Measurements from ENCODE around the gene TMCC3. TPM values are rescaled to one million over a fixed set of nuclear protein-coding genes. Genes with fewer than 3 reads are reported as not detected.
"Not testable (repeated sequence)": the region's sequence is repeated elsewhere in the genome, so short reads cannot be mapped to it uniquely, and the experiment has no call there.

Gene TMCC3
- polyA plus RNA-seq, 10 donors: 14.0 to 27.2 (median 21.8) TPM

DNA sequence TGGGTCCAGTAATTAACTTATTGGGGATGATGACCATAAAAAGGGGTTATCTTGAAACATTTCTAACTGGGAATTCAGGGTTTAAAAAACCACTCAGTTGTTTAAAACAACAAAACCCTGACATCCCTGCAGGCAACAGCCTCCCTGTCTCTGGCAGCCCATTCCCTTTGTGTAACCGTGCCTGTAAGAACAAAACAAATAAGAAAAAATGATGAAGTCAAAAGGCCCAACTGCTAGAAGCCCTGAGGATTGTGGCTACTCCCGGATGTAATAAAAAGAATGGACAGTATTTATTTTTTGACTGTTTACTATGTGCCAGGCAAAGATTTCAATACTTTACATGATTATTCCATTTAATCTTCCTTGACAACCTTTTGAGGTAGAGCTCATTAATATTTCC is 75.3 kb downstream of the TMCC3 start:
- DNase-seq: no peak

DNA sequence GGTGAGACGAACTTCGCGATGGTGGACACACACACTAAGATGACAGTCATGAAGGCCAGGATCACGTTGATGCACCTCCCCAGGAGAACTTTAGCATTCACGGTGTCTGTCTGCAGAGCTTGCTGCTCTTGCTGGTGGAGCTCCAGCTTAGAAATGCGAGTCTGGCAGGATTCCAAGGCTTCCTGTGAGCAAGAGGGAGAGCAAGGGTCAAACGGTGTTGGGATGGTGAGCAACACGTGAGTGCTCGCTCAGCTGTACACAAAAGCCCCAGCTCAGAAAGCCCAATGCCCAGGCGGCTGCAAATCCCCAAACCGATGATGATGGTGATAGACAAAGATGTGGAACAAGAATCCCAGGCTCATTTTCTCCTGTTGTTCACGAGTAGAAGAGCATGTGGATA is 78.8 kb downstream of the TMCC3 start:
- peak in 2 of 3 donors; percentile 33 to 50 for DNase-seq

GRCh38 chr12:94570161-94570560 is 80.2 kb downstream of the TMCC3 start:
- no peak for DNase-seq

DNA sequence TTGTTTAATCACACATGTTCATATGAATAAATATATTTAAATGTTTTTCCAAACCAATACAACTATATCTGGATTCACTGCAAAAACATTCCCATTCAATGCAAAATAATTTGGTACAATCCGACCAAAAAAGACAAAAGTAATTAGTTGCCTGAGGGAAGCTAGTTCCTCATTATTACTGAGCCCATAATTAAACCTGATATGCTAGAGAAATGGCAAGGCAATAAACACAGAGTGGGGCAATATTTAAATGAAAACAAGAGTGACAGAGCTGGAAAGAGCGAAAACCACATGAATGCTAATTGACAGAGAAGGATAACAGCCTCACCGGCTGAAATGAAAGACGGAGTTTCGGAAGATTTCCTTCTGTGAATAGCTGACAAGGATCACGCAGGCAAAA is 82.6 kb downstream of the TMCC3 start:
- DNase-seq: no peak

GRCh38 chr12:94566345-94566744 is 84.0 kb downstream of the TMCC3 start:
- DNase-seq: no peak

GRCh38 chr12:94565683-94566082 is 84.7 kb downstream of the TMCC3 start:
- DNase-seq: no peak

DNA sequence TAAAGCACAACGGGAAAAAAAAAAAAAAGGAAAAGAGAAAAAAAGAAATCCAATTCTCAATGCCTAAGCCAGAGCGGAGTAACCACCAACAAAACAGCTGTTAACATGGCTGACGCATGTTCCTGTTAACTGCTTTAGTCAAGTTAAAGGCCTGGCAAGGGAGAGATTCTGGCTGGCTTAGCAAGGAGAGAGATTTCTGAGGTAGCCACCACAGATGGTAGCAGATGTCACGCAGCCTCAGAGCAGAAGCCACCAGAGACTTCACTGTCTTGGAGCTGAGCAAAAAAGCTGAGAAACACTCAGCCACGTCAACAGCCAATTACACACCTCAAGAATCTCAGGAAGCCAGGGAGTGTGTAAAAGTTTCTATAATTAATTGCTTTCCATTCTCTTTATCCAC is 87.1 kb downstream of the TMCC3 start:
- peak; percentile 45 to 74 (median 49) for DNase-seq

GRCh38 chr12:94561943-94562411 is 88.4 kb downstream of the TMCC3 start:
- DNase-seq: peak; percentile 49 to 71 (median 54)

DNA sequence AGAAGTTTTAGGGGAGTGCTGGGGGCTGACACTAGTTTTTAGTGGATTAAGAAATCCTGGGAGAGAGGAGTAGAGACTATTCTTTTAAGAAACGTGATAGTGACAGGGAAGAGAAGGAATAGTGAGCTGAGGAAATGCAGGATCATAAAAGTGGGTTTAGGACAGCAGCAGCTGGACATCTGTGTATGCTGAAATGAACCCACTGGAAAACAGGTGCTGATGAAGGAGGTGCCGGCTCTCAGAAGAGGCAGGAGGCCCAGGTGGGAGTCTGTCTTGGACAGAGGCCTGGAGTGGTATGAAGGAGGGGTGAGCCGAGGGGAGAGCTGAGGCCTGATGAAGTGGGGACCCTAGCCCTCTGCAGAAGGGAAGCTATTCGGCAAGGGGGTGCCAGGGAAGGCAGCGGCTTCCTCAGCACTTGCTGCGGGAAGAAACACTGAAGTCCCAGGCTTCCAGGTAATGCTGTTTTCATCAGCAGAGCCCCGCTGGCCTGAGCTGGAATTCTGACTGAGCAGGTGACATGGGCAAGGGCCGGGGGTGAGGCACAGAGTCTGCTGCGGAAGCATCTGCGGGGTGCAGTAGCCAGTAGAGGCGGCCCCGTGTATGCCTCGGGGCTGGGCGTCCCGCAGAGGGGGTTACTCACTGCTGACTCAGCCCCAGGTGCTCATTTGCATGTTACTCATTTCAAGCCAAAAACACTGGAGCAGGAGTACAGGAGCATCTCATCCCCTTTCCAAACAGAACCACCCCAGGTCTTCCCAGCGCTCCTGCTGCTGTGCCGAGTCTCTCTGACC is 89.7 kb downstream of the TMCC3 start:
- DNase-seq: peak in 1 of 3 donors; percentile 46

GRCh38 chr12:94558612-94559011 is 91.7 kb downstream of the TMCC3 start:
- DNase-seq: no peak

- no peak for DNase-seq
Measured at GRCh38 chr12:94557746-94558295, 92.5 kb downstream of the TMCC3 start.

GRCh38 chr12:94555687-94556086 is 94.7 kb downstream of the TMCC3 start:
- DNase-seq: no peak

- no peak for DNase-seq
Measured at GRCh38 chr12:94553875-94554274, 96.5 kb downstream of the TMCC3 start.

DNA sequence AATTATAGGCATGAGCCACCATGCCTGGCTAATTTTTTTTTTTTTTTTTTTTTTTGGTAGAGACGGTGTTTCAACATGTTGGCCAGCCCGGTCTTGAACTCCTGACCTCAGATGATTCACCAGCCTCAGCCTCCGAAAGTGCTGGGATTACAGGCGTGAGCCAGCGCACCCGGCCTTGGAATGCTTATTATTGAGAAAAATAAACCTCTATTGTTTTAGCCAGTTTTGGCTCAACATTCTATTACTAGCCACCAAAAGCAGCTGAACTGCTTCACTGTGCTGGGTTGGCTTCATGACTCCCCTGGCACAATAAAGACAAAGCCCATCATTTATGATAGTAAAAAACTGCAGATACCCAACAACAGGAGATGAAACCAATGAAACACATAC is 97.2 kb downstream of the TMCC3 start:
- no peak for DNase-seq

- DNase-seq: no peak
Measured at GRCh38 chr12:94551810-94552209, 98.5 kb downstream of the TMCC3 start.

GRCh38 chr12:94550964-94551363 is 99.4 kb downstream of the TMCC3 start:
- no peak for DNase-seq

DNA sequence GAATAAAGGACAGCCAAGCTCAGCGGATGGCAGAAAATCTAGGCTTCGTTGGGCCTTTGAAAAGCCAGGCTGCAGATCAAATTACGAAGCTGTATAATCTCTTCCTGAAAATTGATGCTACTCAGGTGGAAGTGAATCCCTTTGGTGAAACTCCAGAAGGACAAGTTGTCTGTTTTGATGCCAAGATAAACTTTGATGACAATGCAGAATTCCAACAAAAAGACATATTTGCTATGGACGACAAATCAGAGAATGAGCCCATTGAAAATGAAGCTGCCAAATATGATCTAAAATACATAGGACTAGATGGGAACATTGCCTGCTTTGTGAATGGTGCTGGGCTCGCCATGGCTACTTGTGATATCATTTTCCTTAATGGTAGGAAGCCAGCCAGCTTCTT is 101.5 kb downstream of the TMCC3 start:
- DNase-seq: not testable (repeated sequence)

- DNase-seq: peak in 2 of 3 donors; percentile 37 to 56
Measured at GRCh38 chr12:94545935-94546771, 104.2 kb downstream of the TMCC3 start.

DNA sequence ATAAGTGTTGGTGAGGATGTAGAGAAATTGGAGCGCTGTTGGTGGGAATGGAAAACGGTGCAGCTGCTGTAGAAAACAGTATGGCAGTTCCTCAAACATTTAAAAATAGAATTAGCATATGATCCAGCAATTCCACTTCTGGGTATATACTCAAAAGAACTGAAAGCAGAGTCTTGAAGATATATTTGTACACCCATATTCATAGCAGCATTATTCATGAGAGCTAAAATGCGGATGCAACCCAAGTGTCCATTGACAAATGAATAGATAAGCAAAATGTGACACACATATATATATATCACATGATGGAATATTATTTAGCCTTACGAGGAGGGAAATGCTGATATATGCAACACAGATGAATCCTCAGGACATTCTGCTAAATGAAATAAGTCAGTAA is 106.0 kb downstream of the TMCC3 start:
- DNase-seq: no peak

DNA sequence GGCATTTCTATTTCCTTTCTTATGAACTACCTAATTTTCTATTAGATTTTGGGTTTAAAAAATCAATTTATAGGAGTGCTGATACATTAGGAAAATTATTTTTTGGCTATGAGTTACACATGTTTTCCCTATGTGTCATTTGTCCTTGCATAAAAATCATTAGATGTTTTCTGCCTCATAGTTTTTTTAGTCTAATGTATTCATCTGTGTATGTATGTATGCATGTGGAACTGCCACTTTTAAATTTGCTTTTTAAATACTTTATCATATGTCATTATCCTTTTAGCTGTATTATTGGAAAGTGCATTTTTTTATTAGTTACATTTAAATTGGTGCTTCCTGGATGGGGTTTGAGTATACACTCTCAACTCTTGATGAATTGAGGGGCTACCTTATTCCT is 112.0 kb downstream of the TMCC3 start:
- no peak for DNase-seq

- DNase-seq: no peak
Measured at GRCh38 chr12:94536040-94536965, 114.1 kb downstream of the TMCC3 start.
